Keratinocyte (primary cell): ENCODE results near the gene GRM5. TPM values are rescaled to one million over a fixed set of nuclear protein-coding genes. Genes with fewer than 3 reads are reported as not detected.
"Not testable (repeated sequence)": the region's sequence is repeated elsewhere in the genome, so short reads cannot be mapped to it uniquely, and the experiment has no call there.

Source experiments
- DNase-seq: peaks from one replicate; pipeline ENCODE4 v3.0.0-alpha.2; 2011; ENCODE audit warnings: low read depth, missing footprints, low spot score
- FAIRE-seq: peaks from 2 replicates; lab custom pipeline; 2011; peaks lifted over from hg19 to GRCh38; lab: Jason Lieb, UNC
- H2AFZ ChIP-seq: 2 replicates; pipeline ENCODE4 v1.6.0; 2012; ENCODE audit warnings: low read length, control low read depth, inconsistent platforms; ENCODE audit not compliant: control insufficient read depth
- H3K27ac ChIP-seq: 2 replicates; pipeline ENCODE4 v1.5.1; 2011; ENCODE audit warnings: low read length; ENCODE audit not compliant: control insufficient read depth, insufficient read depth
- H3K27me3 ChIP-seq: 3 replicates; pipeline ENCODE4 v1.6.0; 2011; ENCODE audit warnings: low read length; ENCODE audit not compliant: control insufficient read depth, insufficient read depth; ENCODE audit errors: extremely low read depth
- H3K36me3 ChIP-seq, 2 experiments: 2 replicates in 1 of 2; 3 replicates in 1 of 2; pipeline ENCODE4 v1.5.1; 2011; ENCODE audit warnings: low read length in 2 of 2, mild to moderate bottlenecking in 1 of 2; ENCODE audit not compliant: control insufficient read depth in 2 of 2, insufficient read depth in 2 of 2; ENCODE audit errors: extremely low read depth in 1 of 2
- H3K4me1 ChIP-seq: 3 replicates; pipeline ENCODE4 v1.5.1; 2011; ENCODE audit warnings: low read length; ENCODE audit not compliant: control insufficient read depth, insufficient read depth; ENCODE audit errors: extremely low read depth
- H3K4me2 ChIP-seq: 3 replicates; pipeline ENCODE4 v1.6.0; 2011; ENCODE audit warnings: low read depth, low read length; ENCODE audit not compliant: control insufficient read depth, insufficient read depth; ENCODE audit errors: extremely low read depth
- H3K4me3 ChIP-seq, 3 experiments: fragments of 200-600 bp in 1 of 3; sonication (generic) in 1 of 3; 2 replicates in 2 of 3; 3 replicates in 1 of 3; pipeline ENCODE4 v1.5.1; 2011 to 2016; ENCODE audit warnings: low read length in 3 of 3, mild to moderate bottlenecking in 3 of 3, control low read depth in 2 of 3, inconsistent platforms in 1 of 3, low read depth in 1 of 3, mixed read lengths in 1 of 3, mixed run types in 1 of 3, moderate library complexity in 1 of 3; ENCODE audit not compliant: control insufficient read depth in 2 of 3, insufficient read depth in 2 of 3; ENCODE audit errors: extremely low read depth in 1 of 3
- H3K79me2 ChIP-seq: 2 replicates; pipeline ENCODE4 v1.6.0; 2012; ENCODE audit warnings: low read length; ENCODE audit not compliant: control insufficient read depth, insufficient read depth
- H3K9ac ChIP-seq: 3 replicates; pipeline ENCODE4 v1.6.0; 2011; ENCODE audit warnings: low read length; ENCODE audit not compliant: control insufficient read depth, insufficient read depth; ENCODE audit errors: extremely low read depth
- H3K9me1 ChIP-seq: 3 replicates; pipeline ENCODE4 v1.6.0; 2011; ENCODE audit warnings: low read length; ENCODE audit not compliant: control insufficient read depth, insufficient read depth; ENCODE audit errors: extremely low read depth
- H3K9me3 ChIP-seq: 2 replicates; pipeline ENCODE4 v1.5.1; 2012; ENCODE audit warnings: low read depth, low read length; ENCODE audit not compliant: control insufficient read depth
- H4K20me1 ChIP-seq: 3 replicates; pipeline ENCODE4 v1.6.0; 2011; ENCODE audit warnings: low read length; ENCODE audit not compliant: control insufficient read depth, insufficient read depth; ENCODE audit errors: extremely low read depth
- EZH2 ChIP-seq: IDR thresholded peaks from one replicate; pipeline ENCODE4 v1.6.1; 2012; ENCODE audit warnings: inconsistent platforms, mild to moderate bottlenecking, low read length, moderate library complexity
- dilution Hi-C: fragments of 300-500 bp; cut with MboI; formaldehyde crosslinking; loops from one replicate; pipeline ENCODE4 v1.7.0; 2020; ENCODE audit warnings: low sequenced_read_pairs; ENCODE audit not compliant: extremely low pct_ligation_motif_present
- polyA plus RNA-seq, 5 experiments: library from polyadenylated mRNA; depleted of rRNA in 3 of 5; stranded (reverse) in 3 of 5; stranded (forward) in 1 of 5; unstranded in 1 of 5; fragments of >200 nt; gene quantifications; 1 replicate in 1 of 5; 2 replicates in 3 of 5; 3 replicates in 1 of 5; pipeline versions ENCODE4 v1.2.1 to v1.2.3, GENCODE V29; 2011 to 2012; ENCODE audit warnings: missing spikeins in 2 of 5, low read depth in 1 of 5, low replicate concordance in 1 of 5
- TF ChIP-seq, protein P1 (sequence below), 3 experiments: IDR thresholded peaks in 1 of 3; conservative IDR thresholded peaks in 1 of 3; optimal IDR thresholded peaks in 1 of 3; 2 replicates in 2 of 3; 3 replicates in 1 of 3; pipeline versions ENCODE3 to v1.5.1; 2011; ENCODE audit warnings: low read length in 3 of 3, mild to moderate bottlenecking in 3 of 3, moderate library complexity in 2 of 3, control low read depth in 1 of 3, inconsistent platforms in 1 of 3; ENCODE audit not compliant: insufficient read depth in 2 of 3; ENCODE audit errors: extremely low read depth in 1 of 3

Gene GRM5
- polyA plus RNA-seq, 1 donor (not counting 4 experiments of a cell fraction or from before 2014, with no cell fraction given), result not detected

DNA sequence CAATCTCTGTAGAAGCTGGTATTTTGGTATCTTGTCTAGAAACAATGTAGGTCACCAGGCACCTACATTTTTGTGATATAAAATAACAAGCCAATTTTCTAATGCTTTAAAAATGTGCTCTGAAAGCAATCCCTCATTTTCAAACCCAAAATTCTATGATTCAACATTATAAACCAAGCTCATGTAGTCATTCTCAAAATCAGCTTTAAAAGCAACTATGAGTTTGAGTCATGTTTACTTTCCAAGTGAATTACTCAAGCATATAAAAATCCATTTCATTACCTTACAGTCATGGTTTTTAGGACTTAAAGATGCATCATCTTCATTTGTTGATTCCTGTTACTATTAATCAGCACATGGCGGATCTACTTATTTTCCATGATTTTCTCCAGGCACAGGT lies 216.4 kb downstream of the GRM5 start:
- no peak for FAIRE-seq
- Histone ChIP-seq H3K9ac (no peak overlapping the region), H4K20me1 (no peaks in the 10 kb centered on the region), H3K27me3 (no peaks in the 10 kb centered on the region), H3K9me3 (no peaks in the 10 kb centered on the region), H3K36me3 (no peaks in the 10 kb centered on the region), H3K4me1 (no peaks in the 10 kb centered on the region), H3K9me1 (no peaks in the 10 kb centered on the region), H3K27ac (no peak overlapping the region), H2AFZ (no peak overlapping the region), H3K79me2 (no peaks in the 10 kb centered on the region), H3K4me3 (no peak overlapping the region), H3K4me2 (no peak overlapping the region)
- DNase-seq, result no peak
- TF ChIP-seq EZH2, result no peak
- TF ChIP-seq, protein P1, sequence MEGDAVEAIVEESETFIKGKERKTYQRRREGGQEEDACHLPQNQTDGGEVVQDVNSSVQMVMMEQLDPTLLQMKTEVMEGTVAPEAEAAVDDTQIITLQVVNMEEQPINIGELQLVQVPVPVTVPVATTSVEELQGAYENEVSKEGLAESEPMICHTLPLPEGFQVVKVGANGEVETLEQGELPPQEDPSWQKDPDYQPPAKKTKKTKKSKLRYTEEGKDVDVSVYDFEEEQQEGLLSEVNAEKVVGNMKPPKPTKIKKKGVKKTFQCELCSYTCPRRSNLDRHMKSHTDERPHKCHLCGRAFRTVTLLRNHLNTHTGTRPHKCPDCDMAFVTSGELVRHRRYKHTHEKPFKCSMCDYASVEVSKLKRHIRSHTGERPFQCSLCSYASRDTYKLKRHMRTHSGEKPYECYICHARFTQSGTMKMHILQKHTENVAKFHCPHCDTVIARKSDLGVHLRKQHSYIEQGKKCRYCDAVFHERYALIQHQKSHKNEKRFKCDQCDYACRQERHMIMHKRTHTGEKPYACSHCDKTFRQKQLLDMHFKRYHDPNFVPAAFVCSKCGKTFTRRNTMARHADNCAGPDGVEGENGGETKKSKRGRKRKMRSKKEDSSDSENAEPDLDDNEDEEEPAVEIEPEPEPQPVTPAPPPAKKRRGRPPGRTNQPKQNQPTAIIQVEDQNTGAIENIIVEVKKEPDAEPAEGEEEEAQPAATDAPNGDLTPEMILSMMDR (optimal IDR thresholded peaks at IDR 0.05 in 1 of 3, IDR thresholded peaks at IDR 0.05 in 1 of 3, conservative IDR thresholded peaks at IDR 0.05 in 1 of 3; ENCODE audit: extremely low read depth in 1 of 3, insufficient read depth in 2 of 3, low read length in 3 of 3), result no peak
- dilution Hi-C loops, result no loop called here

DNA sequence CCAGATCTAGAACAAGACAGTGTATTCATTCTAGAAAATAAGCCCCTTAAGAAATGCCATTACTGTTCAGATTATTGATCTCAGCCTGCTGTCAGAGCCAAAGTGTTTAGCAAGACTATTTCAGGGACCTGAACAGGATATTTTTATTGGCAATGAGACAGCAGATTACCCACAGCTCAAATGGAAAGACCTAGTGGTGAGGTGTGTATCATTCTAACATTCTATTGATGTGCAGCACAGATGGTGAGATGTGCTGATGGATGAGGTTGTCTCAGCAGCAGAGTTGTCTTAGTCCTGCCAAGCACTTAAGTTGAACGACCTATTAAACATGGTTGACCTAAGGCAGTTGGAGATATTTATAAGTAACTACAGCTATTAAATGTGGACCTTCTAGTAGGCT lies 219.5 kb downstream of the GRM5 start:
- FAIRE-seq, H3K9ac ChIP-seq, H2AFZ ChIP-seq, H3K9me3 ChIP-seq, dilution Hi-C loops, H3K27me3 ChIP-seq, H3K4me3 ChIP-seq, H3K27ac ChIP-seq, DNase-seq, H3K4me2 ChIP-seq, H3K9me1 ChIP-seq, H3K79me2 ChIP-seq, H3K36me3 ChIP-seq, H3K4me1 ChIP-seq, H4K20me1 ChIP-seq: not testable (repeated sequence)

DNA sequence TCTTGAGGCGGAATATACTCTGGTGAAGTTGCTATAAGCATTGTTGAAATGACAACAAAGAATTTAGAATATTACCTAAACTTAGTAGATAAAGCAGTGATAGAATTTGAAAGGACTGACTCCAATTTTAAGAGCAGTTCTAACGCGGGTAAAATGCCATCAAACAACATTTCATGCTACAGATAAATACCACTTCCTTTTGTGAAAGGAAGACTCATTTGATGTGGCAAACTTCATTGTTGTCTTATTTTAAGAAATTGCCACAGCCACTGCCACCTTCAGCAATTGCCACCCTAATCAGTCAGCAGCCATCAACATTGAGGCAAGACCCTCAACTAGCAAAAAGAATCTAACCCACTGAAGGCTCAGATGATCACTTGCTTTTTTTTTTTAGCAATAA lies 220.8 kb downstream of the GRM5 start:
- H3K9me1 ChIP-seq, H3K4me2 ChIP-seq, H3K27ac ChIP-seq, H3K36me3 ChIP-seq, H2AFZ ChIP-seq, FAIRE-seq, H3K4me1 ChIP-seq, H3K79me2 ChIP-seq, H3K9me3 ChIP-seq, H3K4me3 ChIP-seq, H3K27me3 ChIP-seq, dilution Hi-C loops, H3K9ac ChIP-seq, DNase-seq, H4K20me1 ChIP-seq: not testable (repeated sequence)

- H3K79me2 ChIP-seq, dilution Hi-C loops, H3K9me3 ChIP-seq, H3K4me3 ChIP-seq, H3K9ac ChIP-seq, H3K27ac ChIP-seq, H4K20me1 ChIP-seq, H3K9me1 ChIP-seq, H3K36me3 ChIP-seq, H2AFZ ChIP-seq, DNase-seq, H3K27me3 ChIP-seq, H3K4me2 ChIP-seq, FAIRE-seq, H3K4me1 ChIP-seq: not testable (repeated sequence)
Measured at GRCh38 chr11:88843766-88844426, 221.9 kb downstream of the GRM5 start.
